ENCODE data around the gene LEMD1. TPM values are rescaled to one million over a fixed set of nuclear protein-coding genes. Genes with fewer than 3 reads are reported as not detected.
A peak's percentile ranks its signal among the peaks of the same experiment; 100 is the strongest.

Gene LEMD1
- total and polyA plus RNA-seq, 2 donors (not counting 1 experiment from before 2014, with no cell fraction given) = not detected

DNA sequence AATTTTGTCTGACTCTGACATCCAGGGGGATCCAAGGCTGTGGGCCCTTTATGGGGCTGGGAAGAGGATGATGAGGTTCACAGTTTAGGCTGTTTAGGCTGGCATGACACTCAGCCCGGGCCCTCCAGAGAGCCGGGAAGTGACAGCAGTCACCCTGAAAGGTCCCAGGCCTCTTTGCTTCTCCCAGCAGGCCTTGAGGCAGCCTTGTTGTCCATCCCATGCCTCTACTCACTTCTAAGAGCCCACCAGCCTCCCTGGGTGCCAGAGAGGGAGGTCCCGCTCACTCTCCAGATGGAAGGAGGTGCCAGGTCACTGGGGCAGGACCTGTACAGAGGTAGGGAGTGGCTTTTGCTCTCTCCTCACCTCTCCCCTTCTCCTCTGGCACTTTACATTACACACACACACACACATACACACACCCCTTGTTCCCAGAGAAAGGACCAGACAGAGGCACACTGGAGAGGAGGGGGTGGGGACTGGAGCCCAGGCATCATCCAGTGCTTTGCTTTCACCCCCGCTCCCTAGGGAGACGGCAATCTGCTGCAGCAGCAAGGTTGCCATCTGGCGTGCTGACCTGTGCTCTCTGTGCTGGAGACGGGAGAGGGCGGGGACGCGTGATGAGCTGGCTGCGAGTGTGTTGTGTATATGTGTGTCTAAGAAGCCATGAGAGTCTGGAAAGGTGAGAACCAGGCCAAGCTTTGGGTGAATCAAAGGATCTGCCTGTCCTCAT lies 69.7 kb downstream of the LEMD1 start:
- Histone ChIP-seq H4K20me1 (ENCODE audit: control insufficient read depth, extremely low read depth, insufficient read depth, low read length) (no peaks in the 10 kb centered on the region), H3K79me2 (ENCODE audit: control insufficient read depth, insufficient read depth, low read length) (no peaks in the 10 kb centered on the region), H2AFZ (ENCODE audit: low read length) (no peak overlapping the region), H3K4me2 (ENCODE audit: extremely low read depth, insufficient read depth, low read length) (no peak overlapping the region), H3K9ac (ENCODE audit: insufficient read depth, low read length) (no peak overlapping the region), H3K4me1 (ENCODE audit: control insufficient read depth, extremely low read depth, insufficient read depth, low read length) (no peaks in the 10 kb centered on the region), H3K27ac (ENCODE audit: insufficient read depth, low read length) (no peak overlapping the region), H3K27me3 (ENCODE audit: control insufficient read depth, insufficient read depth, low read length) (peaks cover 18% of the 10 kb centered on the region), H3K9me3 (ENCODE audit: control insufficient read depth, insufficient read depth, low read depth, low read length) (no peaks in the 10 kb centered on the region), H3K4me3 (replicated peaks in 1 of 4; ENCODE audit: control extremely low read depth in 1 of 4, insufficient read depth in 1 of 4, low read depth in 3 of 4, low read length in 4 of 4) (no peak overlapping the region), H3K36me3 (ENCODE audit: control insufficient read depth, insufficient read depth, low read length) (no peaks in the 10 kb centered on the region)
- peak; percentile 27 to 37 for DNase-seq (ENCODE audit: low read depth in 2 of 2)
- TF ChIP-seq, protein P1, sequence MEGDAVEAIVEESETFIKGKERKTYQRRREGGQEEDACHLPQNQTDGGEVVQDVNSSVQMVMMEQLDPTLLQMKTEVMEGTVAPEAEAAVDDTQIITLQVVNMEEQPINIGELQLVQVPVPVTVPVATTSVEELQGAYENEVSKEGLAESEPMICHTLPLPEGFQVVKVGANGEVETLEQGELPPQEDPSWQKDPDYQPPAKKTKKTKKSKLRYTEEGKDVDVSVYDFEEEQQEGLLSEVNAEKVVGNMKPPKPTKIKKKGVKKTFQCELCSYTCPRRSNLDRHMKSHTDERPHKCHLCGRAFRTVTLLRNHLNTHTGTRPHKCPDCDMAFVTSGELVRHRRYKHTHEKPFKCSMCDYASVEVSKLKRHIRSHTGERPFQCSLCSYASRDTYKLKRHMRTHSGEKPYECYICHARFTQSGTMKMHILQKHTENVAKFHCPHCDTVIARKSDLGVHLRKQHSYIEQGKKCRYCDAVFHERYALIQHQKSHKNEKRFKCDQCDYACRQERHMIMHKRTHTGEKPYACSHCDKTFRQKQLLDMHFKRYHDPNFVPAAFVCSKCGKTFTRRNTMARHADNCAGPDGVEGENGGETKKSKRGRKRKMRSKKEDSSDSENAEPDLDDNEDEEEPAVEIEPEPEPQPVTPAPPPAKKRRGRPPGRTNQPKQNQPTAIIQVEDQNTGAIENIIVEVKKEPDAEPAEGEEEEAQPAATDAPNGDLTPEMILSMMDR (conservative IDR thresholded peaks at IDR 0.05 in 1 of 2, IDR thresholded peaks at IDR 0.05 in 1 of 2; ENCODE audit: low read depth in 1 of 2, low read length in 2 of 2) = no peak
- TF ChIP-seq EZH2 (IDR thresholded peaks at IDR 0.05; ENCODE audit: low read length, missing control alignments) = no peak

DNA sequence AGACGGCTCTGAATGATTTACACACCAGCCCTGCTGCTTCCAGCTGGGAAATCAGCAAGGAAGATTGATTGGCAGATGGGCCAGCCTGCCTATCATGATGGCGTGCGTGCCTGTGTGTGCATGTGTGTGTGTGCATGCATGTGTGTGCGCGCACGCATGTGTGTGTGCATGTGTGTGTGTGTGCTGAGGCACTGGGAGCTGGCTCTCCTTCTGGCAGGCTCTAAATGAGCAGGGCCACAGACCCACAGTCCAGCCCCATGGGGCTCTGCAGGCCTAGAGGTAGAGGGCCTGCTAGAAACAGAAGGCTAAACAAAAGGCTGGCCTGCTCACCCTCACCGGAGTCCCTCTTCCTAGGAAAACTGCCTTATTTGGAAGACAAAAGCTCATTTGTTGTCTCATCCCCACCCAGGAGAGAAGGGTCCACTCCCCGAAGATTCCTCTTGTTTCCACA lies 71.1 kb downstream of the LEMD1 start:
- Histone ChIP-seq H3K4me3 (replicated peaks in 1 of 4; ENCODE audit: control extremely low read depth in 1 of 4, insufficient read depth in 1 of 4, low read depth in 3 of 4, low read length in 4 of 4) (no peak overlapping the region), H4K20me1 (ENCODE audit: control insufficient read depth, extremely low read depth, insufficient read depth, low read length) (no peaks in the 10 kb centered on the region), H3K9ac (ENCODE audit: insufficient read depth, low read length) (no peak overlapping the region), H3K4me1 (ENCODE audit: control insufficient read depth, extremely low read depth, insufficient read depth, low read length) (no peaks in the 10 kb centered on the region), H2AFZ (ENCODE audit: low read length) (no peak overlapping the region), H3K36me3 (ENCODE audit: control insufficient read depth, insufficient read depth, low read length) (no peaks in the 10 kb centered on the region), H3K4me2 (ENCODE audit: extremely low read depth, insufficient read depth, low read length) (no peak overlapping the region), H3K9me3 (ENCODE audit: control insufficient read depth, insufficient read depth, low read depth, low read length) (no peaks in the 10 kb centered on the region), H3K79me2 (ENCODE audit: control insufficient read depth, insufficient read depth, low read length) (no peaks in the 10 kb centered on the region), H3K27me3 (ENCODE audit: control insufficient read depth, insufficient read depth, low read length) (peaks cover 28% of the 10 kb centered on the region), H3K27ac (ENCODE audit: insufficient read depth, low read length) (no peak overlapping the region)
- DNase-seq (ENCODE audit: low read depth in 2 of 2) = no peak
- TF ChIP-seq, protein P1 (conservative IDR thresholded peaks at IDR 0.05 in 1 of 2, IDR thresholded peaks at IDR 0.05 in 1 of 2; ENCODE audit: low read depth in 1 of 2, low read length in 2 of 2) = no peak
- TF ChIP-seq EZH2 (IDR thresholded peaks at IDR 0.05; ENCODE audit: low read length, missing control alignments) = no peak

DNA sequence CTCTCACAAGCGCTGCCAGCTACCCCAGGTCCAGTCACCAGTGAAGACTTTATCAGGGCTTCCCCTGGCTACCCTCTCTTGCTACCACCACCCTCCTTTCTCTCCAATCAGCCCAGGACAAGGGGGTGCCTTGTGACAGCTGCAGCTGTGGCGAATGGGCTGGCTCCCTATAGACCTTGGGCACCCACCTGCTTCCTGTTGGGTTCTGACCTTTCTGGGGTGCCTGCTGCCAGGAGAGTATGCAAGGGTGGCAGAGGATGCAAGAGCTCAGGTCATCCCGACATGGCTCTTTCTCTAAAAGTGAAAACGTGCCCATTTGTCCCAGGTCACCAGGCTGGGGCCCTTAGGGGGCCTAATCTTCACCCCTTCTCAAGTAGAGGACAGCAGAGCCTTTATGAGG lies 71.7 kb downstream of the LEMD1 start:
- H3K9ac ChIP-seq (ENCODE audit: insufficient read depth, low read length) = no peak overlapping the region
- peaks cover 30% of the 10 kb centered on the region for H3K27me3 ChIP-seq (ENCODE audit: control insufficient read depth, insufficient read depth, low read length)
- H3K4me1 ChIP-seq (ENCODE audit: control insufficient read depth, extremely low read depth, insufficient read depth, low read length) = no peaks in the 10 kb centered on the region
- H3K79me2 ChIP-seq (ENCODE audit: control insufficient read depth, insufficient read depth, low read length) = no peaks in the 10 kb centered on the region
- TF ChIP-seq EZH2 (IDR thresholded peaks at IDR 0.05; ENCODE audit: low read length, missing control alignments) = no peak
- TF ChIP-seq, protein P1 (conservative IDR thresholded peaks at IDR 0.05 in 1 of 2, IDR thresholded peaks at IDR 0.05 in 1 of 2; ENCODE audit: low read depth in 1 of 2, low read length in 2 of 2) = no peak
- no peaks in the 10 kb centered on the region for H3K9me3 ChIP-seq (ENCODE audit: control insufficient read depth, insufficient read depth, low read depth, low read length)
- no peak for DNase-seq (ENCODE audit: low read depth in 2 of 2)
- no peak overlapping the region for H2AFZ ChIP-seq (ENCODE audit: low read length)
- H4K20me1 ChIP-seq (ENCODE audit: control insufficient read depth, extremely low read depth, insufficient read depth, low read length) = no peaks in the 10 kb centered on the region
- no peak overlapping the region for H3K4me3 ChIP-seq (replicated peaks in 1 of 4; ENCODE audit: control extremely low read depth in 1 of 4, insufficient read depth in 1 of 4, low read depth in 3 of 4, low read length in 4 of 4)
- no peaks in the 10 kb centered on the region for H3K36me3 ChIP-seq (ENCODE audit: control insufficient read depth, insufficient read depth, low read length)
- H3K27ac ChIP-seq (ENCODE audit: insufficient read depth, low read length) = no peak overlapping the region
- no peak overlapping the region for H3K4me2 ChIP-seq (ENCODE audit: extremely low read depth, insufficient read depth, low read length)
